HG03432 (cell line): ENCODE data around the gene C2orf76.
"Not testable (repeated sequence)": the region's sequence is repeated elsewhere in the genome, so short reads cannot be mapped to it uniquely, and the experiment has no call there.

Experiments
- ATAC-seq: cut with Tn5 transposase; IDR thresholded peaks from one replicate; pipeline ENCODE4 v1.9.1; 2021; ENCODE audit warnings: mild to moderate bottlenecking, moderate library complexity; ENCODE audit not compliant: unreplicated experiment

Gene C2orf76

GRCh38 chr2:119301413-119301812 lies 65.2 kb downstream of the C2orf76 start:
- ATAC-seq, result no peak

- no peak for ATAC-seq
These were observed 70.8 kb downstream of the C2orf76 start for GRCh38 chr2:119295688-119296375.

GRCh38 chr2:119294671-119295070 lies 72.0 kb downstream of the C2orf76 start:
- no peak for ATAC-seq

DNA sequence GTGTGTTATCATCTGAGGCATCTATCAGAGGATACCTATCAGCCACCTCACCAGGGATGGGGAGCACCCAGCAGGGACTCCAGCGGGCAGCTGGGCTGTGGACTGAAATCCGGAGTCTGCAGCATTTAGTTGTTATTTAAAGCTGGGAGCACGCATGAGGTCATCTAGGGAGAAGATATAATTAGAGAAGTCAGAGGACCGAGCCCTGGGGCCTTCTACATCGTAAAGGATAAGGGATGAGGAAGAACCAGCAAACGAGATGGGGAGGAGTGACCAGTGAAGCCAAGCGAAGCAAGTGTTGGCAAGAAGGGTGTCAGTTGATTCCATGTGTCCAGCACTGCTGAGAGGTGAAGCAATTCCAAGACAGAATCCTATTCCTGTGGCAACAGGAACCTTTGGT lies 72.7 kb downstream of the C2orf76 start:
- no peak for ATAC-seq

- no peak for ATAC-seq
These were observed 73.4 kb downstream of the C2orf76 start for GRCh38 chr2:119293254-119293653.

GRCh38 chr2:119292226-119292625 lies 74.4 kb downstream of the C2orf76 start:
- ATAC-seq, result no peak

DNA sequence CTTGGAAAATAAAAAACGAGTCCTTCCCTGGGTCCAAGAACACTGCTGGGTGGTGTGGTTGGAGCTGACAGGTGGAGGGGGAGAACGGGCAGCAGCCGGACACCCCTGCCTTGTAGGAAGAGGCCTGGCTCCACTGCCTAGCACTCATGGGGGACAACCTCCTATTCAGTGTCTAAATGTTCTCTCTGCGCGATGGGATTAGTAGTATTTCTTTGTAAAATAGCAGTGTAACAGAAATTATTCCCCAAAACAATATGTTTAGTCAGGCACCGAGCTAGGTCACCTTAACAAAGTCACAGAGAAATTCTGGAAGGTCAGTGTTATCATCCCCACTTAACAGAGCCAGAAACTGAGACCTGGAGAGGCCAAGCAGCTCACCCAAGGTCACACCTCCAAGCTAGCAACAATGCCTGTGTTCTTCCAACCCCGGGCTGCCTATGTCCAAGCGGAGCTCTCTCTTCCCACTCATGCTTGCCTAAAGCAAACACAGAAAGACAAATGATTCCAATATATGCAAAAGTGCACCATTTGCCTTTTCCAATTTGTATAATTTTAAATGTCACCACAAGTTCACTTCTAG lies 75.0 kb downstream of the C2orf76 start:
- no peak for ATAC-seq

GRCh38 chr2:119290859-119291587 lies 75.6 kb downstream of the C2orf76 start:
- ATAC-seq, result peak; percentile 88

DNA sequence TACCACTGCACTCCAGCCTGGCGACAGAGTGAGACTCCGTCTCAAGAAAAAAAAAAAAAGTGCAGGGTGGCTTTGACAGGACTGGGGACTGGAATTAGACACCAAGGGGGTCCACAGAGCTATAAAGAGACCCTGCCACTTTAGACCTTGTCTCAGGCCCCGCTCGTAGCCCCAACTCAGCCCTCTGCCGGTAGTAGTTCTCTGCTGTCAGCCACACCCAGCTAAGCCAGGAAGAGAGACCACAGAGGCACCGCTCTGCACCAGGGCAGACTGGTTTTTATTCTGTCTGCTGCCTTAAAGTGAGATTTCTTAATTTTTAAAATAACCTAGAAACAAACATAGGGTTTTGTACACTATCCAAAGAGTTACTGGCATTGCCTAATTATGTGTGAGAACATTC lies 77.0 kb downstream of the C2orf76 start:
- no peak for ATAC-seq

DNA sequence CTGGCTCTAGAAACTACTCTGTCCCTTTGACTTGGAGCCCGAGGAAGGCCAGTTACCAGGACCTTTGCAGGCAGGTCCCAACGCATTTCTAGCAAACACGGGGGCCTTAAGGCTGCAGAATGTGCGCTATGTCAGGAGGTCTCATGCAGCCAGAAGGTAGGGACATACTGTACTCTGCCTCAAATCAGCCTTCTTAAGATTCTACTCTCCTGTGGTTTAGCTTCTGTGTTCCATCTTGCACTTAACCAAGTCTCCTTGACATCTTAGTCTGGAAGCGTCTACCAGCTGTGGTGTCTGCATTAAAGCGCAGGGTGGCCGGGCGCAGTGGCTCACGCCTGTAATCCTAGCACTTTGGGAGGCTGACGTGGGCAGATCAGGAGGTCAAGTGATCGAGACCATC lies 77.5 kb downstream of the C2orf76 start:
- ATAC-seq, result no peak

GRCh38 chr2:119288576-119288975 lies 78.1 kb downstream of the C2orf76 start:
- no peak for ATAC-seq

GRCh38 chr2:119286661-119287060 lies 80.0 kb downstream of the C2orf76 start:
- ATAC-seq, result no peak

DNA sequence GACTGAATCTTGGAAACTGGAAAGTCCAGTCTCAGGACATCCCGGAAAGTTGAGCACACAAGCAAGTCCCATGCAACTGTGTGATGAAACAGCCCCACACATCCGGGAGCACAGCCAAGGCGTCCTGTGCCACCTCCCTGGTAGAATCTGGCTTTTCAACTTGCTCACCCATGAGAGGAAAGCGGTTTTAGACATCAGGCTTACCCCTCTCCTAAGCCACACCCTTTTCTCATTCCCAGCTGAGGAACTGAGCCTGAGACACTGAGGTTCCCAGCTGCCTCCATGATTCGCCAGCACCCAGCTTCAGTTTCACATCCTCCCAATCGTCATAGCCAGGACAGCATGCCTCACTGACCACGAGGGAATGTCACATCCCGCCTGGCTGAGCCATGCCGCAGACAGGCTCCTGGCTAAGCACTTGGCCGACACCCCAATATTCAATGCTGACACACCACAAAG lies 82.7 kb downstream of the C2orf76 start:
- ATAC-seq, result no peak

DNA sequence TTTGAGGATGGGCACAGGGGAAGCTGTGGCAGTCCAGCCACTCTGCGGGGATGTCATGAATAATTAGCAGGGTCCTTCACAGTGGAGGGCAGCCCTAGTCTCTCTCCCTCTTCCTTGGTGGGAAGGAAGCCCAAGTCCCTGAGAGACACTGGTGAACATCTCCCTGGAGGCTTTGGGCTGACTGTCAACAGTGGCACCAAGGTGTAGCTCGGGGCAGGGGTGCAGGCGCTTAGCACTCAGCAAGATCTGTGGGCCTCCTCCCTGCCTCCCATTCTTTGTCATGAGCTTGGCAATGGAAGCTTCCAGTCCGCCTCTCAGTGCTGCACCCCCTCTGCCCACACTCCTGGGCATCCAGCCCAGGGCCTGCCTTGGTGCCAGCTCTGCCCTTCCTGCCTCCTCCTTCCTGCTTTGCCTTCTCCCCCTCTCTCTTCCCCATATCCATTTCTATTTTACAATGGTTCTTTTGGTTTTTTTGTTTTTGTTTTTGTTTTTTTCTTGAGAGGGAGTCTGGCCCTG lies 83.6 kb downstream of the C2orf76 start:
- ATAC-seq, result no peak

DNA sequence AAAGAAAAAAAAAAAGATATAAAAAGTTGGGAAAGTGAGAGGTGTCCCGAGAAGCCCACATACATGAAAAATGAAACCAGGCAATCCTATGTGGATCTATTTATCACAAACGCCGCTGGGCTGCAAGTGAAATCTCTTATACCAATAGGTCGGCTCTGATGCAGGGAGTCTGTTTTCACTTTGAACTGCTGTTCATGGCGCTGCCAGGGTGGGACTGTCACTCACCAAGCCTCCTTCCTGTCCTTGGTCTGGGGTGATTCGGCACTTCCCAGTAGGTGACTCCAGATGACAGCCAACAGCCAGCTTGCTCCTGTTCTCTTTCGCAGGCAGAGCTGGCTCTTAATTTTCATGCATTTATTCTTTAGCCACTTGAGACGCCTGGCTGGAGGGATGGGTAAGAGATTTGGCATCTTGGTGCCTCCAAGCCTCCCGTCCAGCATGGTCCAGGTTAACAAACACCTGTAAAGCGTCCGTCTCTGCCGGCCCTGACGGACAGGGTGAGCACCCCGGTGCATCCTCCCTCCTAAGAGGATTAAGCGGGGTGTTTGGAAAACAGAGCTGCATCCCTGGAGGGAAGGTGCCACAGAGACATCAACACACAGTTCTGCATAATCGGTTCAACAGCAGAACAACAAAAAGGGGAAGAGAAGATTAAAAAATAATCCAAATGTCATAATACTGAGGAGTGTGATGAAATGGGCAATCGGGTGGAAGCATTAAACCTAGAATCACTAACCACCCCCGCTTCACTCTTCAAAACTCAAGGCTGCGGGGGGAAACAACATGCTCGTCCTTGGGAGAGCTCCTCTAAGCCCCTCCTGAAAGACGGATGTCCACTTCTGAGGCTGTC lies 84.3 kb downstream of the C2orf76 start:
- ATAC-seq, result no peak

GRCh38 chr2:119280680-119281079 lies 86.0 kb downstream of the C2orf76 start:
- ATAC-seq, result no peak

GRCh38 chr2:119279666-119280065 lies 87.0 kb downstream of the C2orf76 start:
- no peak for ATAC-seq

GRCh38 chr2:119278946-119279345 lies 87.7 kb downstream of the C2orf76 start:
- no peak for ATAC-seq

- not testable (repeated sequence) for ATAC-seq
These were observed 88.2 kb downstream of the C2orf76 start for GRCh38 chr2:119278385-119278784.

GRCh38 chr2:119276864-119277263 lies 89.8 kb downstream of the C2orf76 start:
- ATAC-seq, result no peak

GRCh38 chr2:119267604-119268003 lies 99.0 kb downstream of the C2orf76 start:
- ATAC-seq, result no peak
